ENCODE measurements around the gene PRKCB.

Gene PRKCB

GRCh38 chr16:23952971-23953300 lies 117.2 kb downstream of the PRKCB start:
- Mint-ChIP-seq H3K4me3 (peak overlapping the region in 1 of 2 donors; percentile 60), H3K27me3 (no peaks in the 10 kb centered on the region), H3K9me3 (no peaks in the 10 kb centered on the region), H3K27ac (peak overlapping the region; percentile 48), H3K36me3 (peaks cover 11 to 28% of the 10 kb centered on the region in 2 donors), H3K4me1 (peaks cover 68 to 91% of the 10 kb centered on the region in 2 donors)
- ATAC-seq (replicated peaks): no peak
- DNase-seq: no peak

DNA sequence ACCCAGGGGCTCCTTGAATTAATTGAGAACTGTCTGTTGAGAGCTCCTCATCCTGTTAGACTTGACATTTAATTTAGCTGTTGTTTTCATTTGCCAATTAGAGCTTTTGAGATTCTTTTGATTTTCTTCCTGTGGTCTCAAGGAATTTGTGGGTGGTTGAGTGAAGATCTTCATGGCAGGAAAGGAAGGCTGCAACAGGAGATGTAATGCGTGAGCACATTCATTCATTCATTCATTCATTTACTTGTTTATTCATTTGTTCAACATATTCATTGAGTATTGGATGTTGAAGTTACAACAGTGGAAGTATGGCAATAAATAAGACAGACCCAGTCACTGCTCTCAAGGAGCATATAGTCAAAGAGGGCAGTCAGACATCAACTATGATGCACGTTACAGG lies 117.7 kb downstream of the PRKCB start:
- DNase-seq (no peak), ATAC-seq (replicated peaks) (no peak)
- Mint-ChIP-seq H3K27ac (peak overlapping the region; percentile 48), H3K9me3 (no peaks in the 10 kb centered on the region), H3K27me3 (no peaks in the 10 kb centered on the region), H3K36me3 (peaks cover 11 to 27% of the 10 kb centered on the region in 2 donors), H3K4me1 (peaks cover 67 to 90% of the 10 kb centered on the region in 2 donors), H3K4me3 (no peak overlapping the region)

GRCh38 chr16:23955088-23955487 lies 119.3 kb downstream of the PRKCB start:
- Mint-ChIP-seq H3K4me1 (peaks cover 64 to 91% of the 10 kb centered on the region in 2 donors), H3K4me3 (no peak overlapping the region), H3K27ac (peak overlapping the region; percentile 45), H3K36me3 (peaks cover 11 to 27% of the 10 kb centered on the region in 2 donors), H3K9me3 (no peaks in the 10 kb centered on the region), H3K27me3 (no peaks in the 10 kb centered on the region)
- ATAC-seq (replicated peaks): no peak
- no peak for DNase-seq

- Mint-ChIP-seq H3K27me3 (no peaks in the 10 kb centered on the region), H3K4me3 (peak overlapping the region; percentile 36 to 53), H3K9me3 (peaks cover 0 to 2% of the 10 kb centered on the region in 2 donors), H3K36me3 (peaks cover 13 to 24% of the 10 kb centered on the region in 2 donors), H3K27ac (peak overlapping the region; percentile 86), H3K4me1 (peaks cover 67 to 91% of the 10 kb centered on the region in 2 donors)
- ATAC-seq (replicated peaks): no peak
- no peak for DNase-seq
These were observed 121.5 kb downstream of the PRKCB start for GRCh38 chr16:23957287-23957686.

DNA sequence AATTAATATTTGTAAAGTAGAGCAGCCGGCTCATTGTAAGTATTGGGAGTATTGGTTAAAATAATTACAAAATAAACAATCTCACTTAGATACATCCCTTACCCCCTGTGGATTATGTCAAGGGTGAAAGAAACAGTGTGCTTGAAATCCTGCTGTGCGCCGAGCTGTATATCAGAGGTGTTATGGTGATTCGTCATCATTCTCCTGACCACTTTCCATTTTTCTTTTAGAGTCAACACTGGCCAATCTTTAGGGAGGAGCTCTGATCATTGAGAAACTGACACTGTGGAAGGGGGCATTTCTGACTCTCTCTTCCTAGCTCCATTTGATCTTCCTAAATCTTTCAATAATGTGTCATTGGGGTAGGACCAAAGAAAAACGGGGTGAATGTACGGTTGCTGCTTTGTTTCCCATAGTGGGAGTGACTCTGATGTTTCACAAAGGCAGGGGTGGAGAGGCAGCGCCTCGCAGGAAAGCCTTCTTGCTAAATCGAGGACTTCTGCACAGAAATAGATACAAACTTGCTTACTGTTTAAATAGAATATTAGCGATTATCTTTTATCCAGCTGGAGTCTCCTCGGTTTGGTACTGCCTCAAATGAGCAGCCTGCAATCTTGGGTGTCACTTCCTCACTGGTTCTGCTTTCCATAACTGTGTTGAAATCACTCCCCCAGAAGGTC lies 123.4 kb downstream of the PRKCB start:
- peaks cover 65 to 90% of the 10 kb centered on the region in 2 donors for H3K4me1 Mint-ChIP-seq
- ATAC-seq (replicated peaks) (peak; percentile 91 to 94), DNase-seq (peak; percentile 47)
- H3K27me3 Mint-ChIP-seq: no peaks in the 10 kb centered on the region
- H3K9me3 Mint-ChIP-seq: peaks cover 0 to 2% of the 10 kb centered on the region in 2 donors
- peaks cover 19 to 23% of the 10 kb centered on the region in 2 donors for H3K36me3 Mint-ChIP-seq
- H3K27ac Mint-ChIP-seq: peak overlapping the region; percentile 95
- peak overlapping the region; percentile 69 to 70 for H3K4me3 Mint-ChIP-seq

- H3K36me3 Mint-ChIP-seq: peaks cover 19 to 21% of the 10 kb centered on the region in 2 donors
- peaks cover 61 to 87% of the 10 kb centered on the region in 2 donors for H3K4me1 Mint-ChIP-seq
- peak overlapping the region; percentile 69 to 70 for H3K4me3 Mint-ChIP-seq
- peaks cover 0 to 2% of the 10 kb centered on the region in 2 donors for H3K9me3 Mint-ChIP-seq
- no peak for DNase-seq
- ATAC-seq (replicated peaks): no peak
- H3K27me3 Mint-ChIP-seq: no peaks in the 10 kb centered on the region
- peak overlapping the region; percentile 95 for H3K27ac Mint-ChIP-seq
These were observed 123.9 kb downstream of the PRKCB start for GRCh38 chr16:23959752-23960072.

GRCh38 chr16:23960081-23960885 lies 124.5 kb downstream of the PRKCB start:
- Mint-ChIP-seq H3K4me3 (peak overlapping the region; percentile 69 to 70), H3K9me3 (peaks cover 0 to 2% of the 10 kb centered on the region in 2 donors), H3K4me1 (peaks cover 58 to 87% of the 10 kb centered on the region in 2 donors), H3K36me3 (peaks cover 24 to 26% of the 10 kb centered on the region in 2 donors), H3K27ac (peak overlapping the region; percentile 95), H3K27me3 (no peaks in the 10 kb centered on the region)
- DNase-seq: no peak
- peak; percentile 55 to 57 for ATAC-seq (replicated peaks)

DNA sequence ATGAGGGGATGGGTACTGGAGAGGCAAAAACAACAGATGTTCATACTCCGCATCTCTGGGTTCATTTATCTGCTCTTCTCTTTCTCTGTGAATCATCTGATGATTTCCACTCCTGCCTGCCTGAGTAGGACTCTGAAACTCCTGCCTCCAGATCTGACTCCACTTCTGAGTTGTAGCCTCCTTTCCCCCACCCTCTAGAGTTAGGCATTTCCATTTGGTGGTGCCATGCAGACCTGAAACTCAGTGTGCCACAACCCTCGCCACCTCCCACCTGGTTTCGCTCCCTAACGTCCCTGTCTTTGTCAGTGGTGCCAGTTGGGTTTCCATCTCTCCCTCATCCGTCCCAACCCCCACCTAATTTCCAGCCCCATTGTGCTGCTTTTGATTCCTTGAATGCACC lies 126.2 kb downstream of the PRKCB start:
- H3K27ac Mint-ChIP-seq: peak overlapping the region; percentile 95
- H3K27me3 Mint-ChIP-seq: no peaks in the 10 kb centered on the region
- peaks cover 28 to 29% of the 10 kb centered on the region in 2 donors for H3K36me3 Mint-ChIP-seq
- peaks cover 0 to 2% of the 10 kb centered on the region in 2 donors for H3K9me3 Mint-ChIP-seq
- peaks cover 63 to 89% of the 10 kb centered on the region in 2 donors for H3K4me1 Mint-ChIP-seq
- ATAC-seq (replicated peaks) (peak in 1 of 2 donors; percentile 34), DNase-seq (no peak)
- peak overlapping the region; percentile 9 to 40 for H3K4me3 Mint-ChIP-seq

GRCh38 chr16:23964136-23964535 lies 128.4 kb downstream of the PRKCB start:
- ATAC-seq (replicated peaks) (no peak), DNase-seq (no peak)
- no peaks in the 10 kb centered on the region for H3K27me3 Mint-ChIP-seq
- H3K36me3 Mint-ChIP-seq: peaks cover 36 to 37% of the 10 kb centered on the region in 2 donors
- peaks cover 0 to 2% of the 10 kb centered on the region in 2 donors for H3K9me3 Mint-ChIP-seq
- peaks cover 68 to 93% of the 10 kb centered on the region in 2 donors for H3K4me1 Mint-ChIP-seq
- no peak overlapping the region for H3K27ac Mint-ChIP-seq
- no peak overlapping the region for H3K4me3 Mint-ChIP-seq

- H3K4me1 Mint-ChIP-seq: peaks cover 69 to 93% of the 10 kb centered on the region in 2 donors
- peaks cover 36 to 48% of the 10 kb centered on the region in 2 donors for H3K36me3 Mint-ChIP-seq
- DNase-seq (no peak), ATAC-seq (replicated peaks) (no peak)
- H3K9me3 Mint-ChIP-seq: peaks cover 0 to 2% of the 10 kb centered on the region in 2 donors
- no peaks in the 10 kb centered on the region for H3K27me3 Mint-ChIP-seq
- no peak overlapping the region for H3K4me3 Mint-ChIP-seq
- H3K27ac Mint-ChIP-seq: peak overlapping the region; percentile 80
These were observed 129.5 kb downstream of the PRKCB start for GRCh38 chr16:23965137-23965733.

GRCh38 chr16:23966597-23967394 lies 131.0 kb downstream of the PRKCB start:
- H3K9me3 Mint-ChIP-seq: peaks cover 0 to 2% of the 10 kb centered on the region in 2 donors
- peaks cover 65 to 92% of the 10 kb centered on the region in 2 donors for H3K4me1 Mint-ChIP-seq
- no peak for DNase-seq
- peaks cover 39 to 48% of the 10 kb centered on the region in 2 donors for H3K36me3 Mint-ChIP-seq
- H3K4me3 Mint-ChIP-seq: peak overlapping the region; percentile 27 to 65
- no peaks in the 10 kb centered on the region for H3K27me3 Mint-ChIP-seq
- ATAC-seq (replicated peaks): peak; percentile 76 to 77
- H3K27ac Mint-ChIP-seq: peak overlapping the region; percentile 94

GRCh38 chr16:23967775-23968174 lies 132.0 kb downstream of the PRKCB start:
- Mint-ChIP-seq H3K4me1 (peaks cover 63 to 91% of the 10 kb centered on the region in 2 donors), H3K27ac (peak overlapping the region; percentile 78), H3K36me3 (peaks cover 32 to 48% of the 10 kb centered on the region in 2 donors), H3K27me3 (no peaks in the 10 kb centered on the region), H3K4me3 (peak overlapping the region; percentile 4 to 65), H3K9me3 (no peaks in the 10 kb centered on the region)
- DNase-seq (no peak), ATAC-seq (replicated peaks) (peak; percentile 58 to 63)

GRCh38 chr16:23968176-23968575 lies 132.4 kb downstream of the PRKCB start:
- ATAC-seq (replicated peaks) (no peak), DNase-seq (no peak)
- H3K4me1 Mint-ChIP-seq: peaks cover 60 to 91% of the 10 kb centered on the region in 2 donors
- peak overlapping the region; percentile 78 for H3K27ac Mint-ChIP-seq
- H3K9me3 Mint-ChIP-seq: no peaks in the 10 kb centered on the region
- H3K36me3 Mint-ChIP-seq: peaks cover 31 to 46% of the 10 kb centered on the region in 2 donors
- peak overlapping the region in 1 of 2 donors; percentile 4 for H3K4me3 Mint-ChIP-seq
- H3K27me3 Mint-ChIP-seq: no peaks in the 10 kb centered on the region

Data from stimulated activated naive B cell treated with anti-CD40 and anti-IgM and Interleukin-4, amounts not matched to agents 10 μg/mL and 1 μg/mL and 100 μg/mL, for 72 hours (primary cell).